ENCODE results near the gene DNAI7. TPM values are rescaled to one million over a fixed set of nuclear protein-coding genes. Genes with fewer than 3 reads are reported as not detected.

DNAI7 gene
- total and polyA plus RNA-seq, 2 of the 13 experiments (the other 11 are each of a cell fraction or from before 2014, with no cell fraction given), result 0.04 to 0.25 TPM

DNA sequence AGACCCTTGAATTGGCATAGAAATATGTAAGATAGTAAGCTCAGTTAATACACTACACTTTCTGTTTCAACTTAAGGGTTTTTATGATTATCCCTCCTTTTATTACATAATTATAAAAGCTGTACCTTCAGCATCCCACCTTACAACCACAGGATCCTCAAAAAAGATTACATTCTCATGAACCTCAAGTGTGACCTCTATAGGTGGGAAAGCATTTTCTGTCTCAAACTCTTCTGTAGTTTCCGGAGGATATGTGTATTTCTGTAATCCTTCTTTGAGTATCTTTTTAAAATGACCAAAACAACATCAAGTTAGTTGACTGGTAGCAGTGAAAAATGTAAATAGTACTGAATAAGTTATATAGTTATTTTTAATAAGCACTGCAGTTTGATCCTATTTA lies 75.9 kb downstream of the DNAI7 start:
- no peaks in the 10 kb centered on the region for H3K9me3 ChIP-seq (ENCODE audit: low read length)
- no peak overlapping the region for H2AFZ ChIP-seq (ENCODE audit: low read length)
- H3K79me2 ChIP-seq (ENCODE audit: insufficient read depth, low read length), result no peaks in the 10 kb centered on the region
- in situ Hi-C loops (cut with HindIII; ENCODE audit: extremely low pct_ligation_motif_present, low pct_unique_long_range_greater_than_20kb) (no loop called here), intact Hi-C loops (cut with micrococcal nuclease; ENCODE audit: unreplicated experiment) (no loop called here)
- CTCF ChIA-PET (ENCODE audit: low intra/inter-chr PET ratio, low total read pairs), result interaction anchor here (1.2 kb wide), 1 partner anchor 127 kb away, joined by 4 read pairs; no protein-coding TSS in a partner anchor
- H3K4me1 ChIP-seq (ENCODE audit: insufficient read depth, low read length), result peaks cover 7% of the 10 kb centered on the region; the same call in 1 of the 2 replicates
- ATAC-seq (no peak), DNase-seq (ENCODE audit: low spot score) (no peak), FAIRE-seq (no peak)
- no peak overlapping the region for H3K4me3 ChIP-seq (replicated peaks in 1 of 3; ENCODE audit: insufficient read depth in 1 of 3, low read depth in 2 of 3, low read length in 3 of 3)
- no peaks in the 10 kb centered on the region for H4K20me1 ChIP-seq (ENCODE audit: insufficient read depth, low read length)
- no peak overlapping the region for H3K9ac ChIP-seq (ENCODE audit: insufficient read depth, low read depth, low read length)
- POLR2A ChIA-PET, result no interaction called here
- no TSS peak for BruUV-seq (replicated peaks)
- 28% methylated on average over 1 of the region's 1 CpG for WGBS (ENCODE audit: low lambda C conversion rate)
- no peaks in the 10 kb centered on the region for H3K27me3 ChIP-seq (ENCODE audit: control insufficient read depth in 1 of 2, insufficient read depth in 2 of 2, low read length in 2 of 2)
- H3K4me2 ChIP-seq (ENCODE audit: low read depth, low read length), result no peak overlapping the region
- no peak for TF ChIP-seq FOXP1 (IDR thresholded peaks at IDR 0.05)
- TF ChIP-seq FOXP1 (CRISPR knock-in tag; IDR thresholded peaks at IDR 0.05), result no peak
- TF ChIP-seq JUN (CRISPR knock-in tag; IDR thresholded peaks at IDR 0.05), result no peak
- TF ChIP-seq NFATC3 (CRISPR knock-in tag; IDR thresholded peaks at IDR 0.05), result no peak
- TF ChIP-seq, protein P1, sequence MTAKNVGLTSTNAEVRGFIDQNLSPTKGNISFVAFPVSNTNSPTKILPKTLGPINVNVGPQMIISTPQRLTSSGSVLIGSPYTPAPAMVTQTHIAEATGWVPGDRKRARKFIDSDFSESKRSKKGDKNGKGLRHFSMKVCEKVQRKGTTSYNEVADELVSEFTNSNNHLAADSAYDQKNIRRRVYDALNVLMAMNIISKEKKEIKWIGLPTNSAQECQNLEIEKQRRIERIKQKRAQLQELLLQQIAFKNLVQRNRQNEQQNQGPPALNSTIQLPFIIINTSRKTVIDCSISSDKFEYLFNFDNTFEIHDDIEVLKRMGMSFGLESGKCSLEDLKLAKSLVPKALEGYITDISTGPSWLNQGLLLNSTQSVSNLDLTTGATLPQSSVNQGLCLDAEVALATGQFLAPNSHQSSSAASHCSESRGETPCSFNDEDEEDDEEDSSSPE (CRISPR knock-in tag; IDR thresholded peaks at IDR 0.05), result no peak
- TF ChIP-seq, protein P2, sequence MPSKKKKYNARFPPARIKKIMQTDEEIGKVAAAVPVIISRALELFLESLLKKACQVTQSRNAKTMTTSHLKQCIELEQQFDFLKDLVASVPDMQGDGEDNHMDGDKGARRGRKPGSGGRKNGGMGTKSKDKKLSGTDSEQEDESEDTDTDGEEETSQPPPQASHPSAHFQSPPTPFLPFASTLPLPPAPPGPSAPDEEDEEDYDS (CRISPR knock-in tag; IDR thresholded peaks at IDR 0.05), result no peak
- TF ChIP-seq FLYWCH1 (CRISPR knock-in tag; IDR thresholded peaks at IDR 0.05), result no peak
- no peak for TF ChIP-seq ZNF782 (CRISPR knock-in tag; IDR thresholded peaks at IDR 0.05; ENCODE audit: borderline replicate concordance)
- TF ChIP-seq, protein P3, sequence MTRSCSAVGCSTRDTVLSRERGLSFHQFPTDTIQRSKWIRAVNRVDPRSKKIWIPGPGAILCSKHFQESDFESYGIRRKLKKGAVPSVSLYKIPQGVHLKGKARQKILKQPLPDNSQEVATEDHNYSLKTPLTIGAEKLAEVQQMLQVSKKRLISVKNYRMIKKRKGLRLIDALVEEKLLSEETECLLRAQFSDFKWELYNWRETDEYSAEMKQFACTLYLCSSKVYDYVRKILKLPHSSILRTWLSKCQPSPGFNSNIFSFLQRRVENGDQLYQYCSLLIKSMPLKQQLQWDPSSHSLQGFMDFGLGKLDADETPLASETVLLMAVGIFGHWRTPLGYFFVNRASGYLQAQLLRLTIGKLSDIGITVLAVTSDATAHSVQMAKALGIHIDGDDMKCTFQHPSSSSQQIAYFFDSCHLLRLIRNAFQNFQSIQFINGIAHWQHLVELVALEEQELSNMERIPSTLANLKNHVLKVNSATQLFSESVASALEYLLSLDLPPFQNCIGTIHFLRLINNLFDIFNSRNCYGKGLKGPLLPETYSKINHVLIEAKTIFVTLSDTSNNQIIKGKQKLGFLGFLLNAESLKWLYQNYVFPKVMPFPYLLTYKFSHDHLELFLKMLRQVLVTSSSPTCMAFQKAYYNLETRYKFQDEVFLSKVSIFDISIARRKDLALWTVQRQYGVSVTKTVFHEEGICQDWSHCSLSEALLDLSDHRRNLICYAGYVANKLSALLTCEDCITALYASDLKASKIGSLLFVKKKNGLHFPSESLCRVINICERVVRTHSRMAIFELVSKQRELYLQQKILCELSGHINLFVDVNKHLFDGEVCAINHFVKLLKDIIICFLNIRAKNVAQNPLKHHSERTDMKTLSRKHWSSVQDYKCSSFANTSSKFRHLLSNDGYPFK (CRISPR knock-in tag; IDR thresholded peaks at IDR 0.05; ENCODE audit: borderline replicate concordance), result no peak
- no peak for TF ChIP-seq RBM39 (IDR thresholded peaks at IDR 0.05; ENCODE audit: low read depth, low read length, poor library complexity, severe bottlenecking)
- TF ChIP-seq CBX5 (CRISPR knock-in tag; IDR thresholded peaks at IDR 0.05; ENCODE audit: borderline replicate concordance), result no peak
- TF ChIP-seq IKZF4 (CRISPR knock-in tag; IDR thresholded peaks at IDR 0.05; ENCODE audit: borderline replicate concordance, low read depth, not compliant biosample characterization), result no peak
- TF ChIP-seq RBM22 (optimal IDR thresholded peaks at IDR 0.05; ENCODE audit: low read length), result no peak
- no peak overlapping the region for H3K27ac ChIP-seq (ENCODE audit: extremely low read length, insufficient read depth, low read length)
- no peaks in the 10 kb centered on the region for H3K36me3 ChIP-seq (replicated peaks in 1 of 2; ENCODE audit: control insufficient read depth in 1 of 2, insufficient read depth in 2 of 2, low read length in 2 of 2)
